H1 (cell line): Measurements from ENCODE around the gene GPX7. TPM values are rescaled to one million over a fixed set of nuclear protein-coding genes. Genes with fewer than 3 reads are reported as not detected.

ENCODE experiments used
- CREB1 ChIP-seq: IDR thresholded peaks from 2 replicates; pipeline ENCODE4 v1.6.1; 2012; ENCODE audit warnings: inconsistent platforms
- FOSL1 ChIP-seq: IDR thresholded peaks from 2 replicates; pipeline ENCODE4 v1.6.1; 2011; ENCODE audit warnings: mild to moderate bottlenecking, low read depth, low read length, moderate library complexity; ENCODE audit not compliant: insufficient read depth
- NANOG ChIP-seq: IDR thresholded peaks from 2 replicates; pipeline ENCODE4 v1.6.1; 2011; ENCODE audit warnings: low read length, low read depth, mild to moderate bottlenecking, inconsistent platforms; ENCODE audit not compliant: insufficient read depth, poor library complexity, severe bottlenecking
- TCF12 ChIP-seq: IDR thresholded peaks from 2 replicates; pipeline ENCODE4 v1.6.1; 2011; ENCODE audit warnings: low read depth, mild to moderate bottlenecking, low read length
- polyA plus RNA-seq, 7 experiments: library from polyadenylated mRNA; depleted of rRNA in 3 of 7; stranded (reverse) in 5 of 7; unstranded in 2 of 7; fragments of >200 nt in 5 of 7; fragments of 200-250 nt in 2 of 7; gene quantifications; 1 replicate in 5 of 7; 2 replicates in 1 of 7; 4 replicates in 1 of 7; pipeline versions ENCODE4 v1.2.1 to v1.2.3, GENCODE V29; 2011 to 2013; ENCODE audit warnings: missing spikeins in 2 of 7, mixed read lengths in 2 of 7
- total RNA-seq: library from RNA; stranded (reverse); fragmentation: NEBNext Ultra II Directional; extraction: Animal tissue kit (Norgen Biotek cat#: 25700); gene quantifications from 2 replicates; pipeline ENCODE4 v1.2.1, GENCODE V29; 2021

GPX7 gene
- total and polyA plus RNA-seq, 2 of the 8 experiments (the other 6 are each of a cell fraction or from before 2014, with no cell fraction given): 13.0 to 37.5 TPM

GRCh38 chr1:52623812-52624211 is 21.6 kb downstream of the GPX7 start (continued):
- TF ChIP-seq NANOG (no peak), CREB1 (no peak), FOSL1 (no peak), TCF12 (no peak)
